K562 treated with DMSO at 1 percent for 4 hours (cell line): ENCODE data around the gene ZNF597. TPM values are rescaled to one million over a fixed set of nuclear protein-coding genes. Genes with fewer than 3 reads are reported as not detected.

Source experiments
- total RNA-seq: library from RNA; unstranded; fragments of 300-600 nt; gene quantifications from 2 replicates; pipeline ENCODE4 v1.2.3, GENCODE V29; 2022; ENCODE audit not compliant: insufficient read depth

The ZNF597 gene, protein sequence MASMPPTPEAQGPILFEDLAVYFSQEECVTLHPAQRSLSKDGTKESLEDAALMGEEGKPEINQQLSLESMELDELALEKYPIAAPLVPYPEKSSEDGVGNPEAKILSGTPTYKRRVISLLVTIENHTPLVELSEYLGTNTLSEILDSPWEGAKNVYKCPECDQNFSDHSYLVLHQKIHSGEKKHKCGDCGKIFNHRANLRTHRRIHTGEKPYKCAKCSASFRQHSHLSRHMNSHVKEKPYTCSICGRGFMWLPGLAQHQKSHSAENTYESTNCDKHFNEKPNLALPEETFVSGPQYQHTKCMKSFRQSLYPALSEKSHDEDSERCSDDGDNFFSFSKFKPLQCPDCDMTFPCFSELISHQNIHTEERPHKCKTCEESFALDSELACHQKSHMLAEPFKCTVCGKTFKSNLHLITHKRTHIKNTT
- total RNA-seq: 0.34 and 0.56 TPM in 2 replicates

DNA sequence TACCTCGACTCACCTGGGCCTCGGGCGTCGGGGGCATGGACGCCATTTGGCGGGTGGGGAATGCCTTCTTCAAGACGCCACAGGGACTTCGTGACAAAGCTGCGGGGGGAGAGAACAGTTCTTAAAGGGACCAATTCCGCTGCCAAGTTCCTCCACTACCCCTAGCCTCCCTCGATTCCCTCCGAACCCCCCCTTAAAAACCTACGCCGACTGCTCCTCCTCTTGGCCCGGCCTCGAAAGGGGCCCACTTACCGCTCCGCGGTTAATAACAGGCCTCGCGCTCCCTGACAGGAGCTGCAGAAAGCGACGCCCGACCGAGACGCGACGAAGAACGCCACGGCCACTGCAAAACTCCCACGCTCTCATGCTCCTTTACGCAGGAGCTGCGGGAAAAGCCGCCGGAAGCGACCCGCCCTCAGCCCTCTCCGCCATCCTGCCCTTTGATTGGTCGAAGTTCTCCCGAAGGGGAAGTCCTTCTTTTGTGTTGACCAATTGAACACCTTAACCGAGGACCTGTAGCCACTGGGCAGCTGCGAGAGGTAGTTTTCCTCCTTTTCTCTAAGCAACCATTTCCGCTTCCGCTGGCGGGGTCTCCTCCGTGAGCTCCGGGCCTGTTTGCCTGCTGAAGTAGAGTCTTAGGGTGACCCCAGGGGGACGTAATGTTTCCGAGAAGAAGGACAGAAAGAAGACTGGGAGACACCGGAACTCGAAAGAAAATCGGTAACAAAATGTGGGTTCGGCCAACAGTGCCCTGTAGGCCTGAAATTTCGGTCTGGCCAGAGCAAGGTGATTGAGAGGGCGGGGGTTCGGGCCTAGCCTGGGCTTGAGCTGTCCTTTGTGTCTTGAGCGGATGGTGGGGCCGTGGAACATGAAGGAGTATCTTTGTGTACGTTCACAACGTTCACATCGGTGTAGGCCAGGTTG, at the start of gene ZNF597, which contains the start of gene NAA60:
TSS of gene ZNF597 (minus strand) at position 397 of the 924 bp plus-strand sequence. CDS start at position 46, 351 bp downstream.
TSS of gene NAA60 (plus strand) at position 573 of the 924 bp plus-strand sequence. CDS start 32,548 bp downstream, outside the sequence.

DNA sequence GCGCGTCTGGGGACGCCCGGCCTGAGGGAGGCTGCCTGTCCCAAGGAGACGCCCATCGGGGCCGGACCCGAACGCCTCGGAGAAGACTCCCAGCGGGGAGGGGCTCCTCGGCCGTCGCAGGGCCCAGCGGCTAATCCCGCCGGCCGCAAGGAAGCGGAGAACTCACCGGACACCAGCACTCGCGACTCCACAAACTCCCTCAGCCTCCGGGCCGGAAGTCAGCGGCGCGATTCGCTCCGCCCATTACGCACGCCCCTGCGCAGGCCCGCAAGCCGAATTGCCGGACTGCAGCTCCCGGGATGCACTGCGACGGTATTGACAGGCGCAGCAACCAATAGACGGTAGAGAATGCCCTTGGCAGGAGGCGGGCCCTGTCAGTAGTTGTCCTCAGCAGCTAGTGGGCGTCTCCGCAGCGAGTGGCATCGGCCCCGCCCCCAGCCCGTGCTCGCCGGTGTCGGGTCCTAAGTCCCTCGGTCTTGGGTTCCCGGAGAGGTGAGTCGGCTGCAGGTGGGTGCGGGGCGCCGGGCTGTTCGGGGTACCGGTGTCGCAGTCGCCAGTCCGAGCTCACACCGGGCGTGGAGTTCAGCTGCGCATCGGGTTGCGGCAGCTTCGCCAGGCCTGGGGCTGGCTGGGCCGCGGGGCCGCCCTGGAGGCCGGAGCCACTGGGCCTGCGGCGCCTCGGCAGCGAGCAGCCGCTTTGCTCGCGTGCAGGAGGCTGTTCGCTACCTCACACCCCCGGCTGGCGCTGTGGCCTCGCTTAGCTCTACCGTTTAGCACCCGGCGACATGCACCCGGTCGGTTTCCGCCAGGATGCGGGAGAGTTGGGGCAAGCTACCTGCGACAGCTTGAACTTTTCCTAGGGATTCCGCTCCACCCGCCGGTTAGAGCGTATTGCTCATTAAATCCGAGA, 42.3 kb downstream of the ZNF597 start, which contains the start of the genes ZNF174 and ZSCAN32:
TSS of gene ZNF174 (plus strand) at position 437 of the 910 bp plus-strand sequence. CDS start 790 bp downstream, outside the sequence.
TSS of gene ZSCAN32 (minus strand) at position 226 of the 910 bp plus-strand sequence. CDS start 3,447 bp downstream, outside the sequence.

Other genes with a start within 250 kb of the ZNF597 start
- 8.6 and 14.7 TPM in 2 replicates for gene ZNF200, start 208.3 kb downstream of the ZNF597 start, total RNA-seq
- not detected in 2 replicates for gene MEFV, start 186.9 kb downstream of the ZNF597 start, total RNA-seq
- gene ZNF263, start 160.0 kb downstream of the ZNF597 start, total RNA-seq: 27.5 and 30.6 TPM in 2 replicates
- gene TIGD7, start 138.1 kb downstream of the ZNF597 start, total RNA-seq: 0.86 and 0.98 TPM in 2 replicates
- gene ZNF75A, start 138.0 kb downstream of the ZNF597 start, total RNA-seq: 6.4 and 9.8 TPM in 2 replicates
- gene OR2C1, start 87.6 kb downstream of the ZNF597 start, total RNA-seq: not detected in 2 replicates
- gene ZSCAN32, start 42.5 kb downstream of the ZNF597 start, total RNA-seq: 10.3 and 11.8 TPM in 2 replicates
- 10.9 and 14.2 TPM in 2 replicates for gene ZNF174, start 42.3 kb downstream of the ZNF597 start, total RNA-seq
- gene NAA60, start 176 bp upstream of the ZNF597 start, total RNA-seq: 37.2 and 45.1 TPM in 2 replicates
- gene C16orf90, start 52.0 kb upstream of the ZNF597 start, total RNA-seq: not detected in 2 replicates
- 1.1 and 3.4 TPM in 2 replicates for gene CLUAP1, start 57.5 kb upstream of the ZNF597 start, total RNA-seq
- gene NLRC3, start 133.9 kb upstream of the ZNF597 start, total RNA-seq: 0.13 TPM in 1 of 2 replicates, not detected in the other
- 3.3 and 4.5 TPM in 2 replicates for gene SLX4, start 168.1 kb upstream of the ZNF597 start, total RNA-seq
- 21.6 and 35.9 TPM in 2 replicates for gene DNASE1, start 211.2 kb upstream of the ZNF597 start, total RNA-seq